ENCODE data around the gene OR2B2.

DNA sequence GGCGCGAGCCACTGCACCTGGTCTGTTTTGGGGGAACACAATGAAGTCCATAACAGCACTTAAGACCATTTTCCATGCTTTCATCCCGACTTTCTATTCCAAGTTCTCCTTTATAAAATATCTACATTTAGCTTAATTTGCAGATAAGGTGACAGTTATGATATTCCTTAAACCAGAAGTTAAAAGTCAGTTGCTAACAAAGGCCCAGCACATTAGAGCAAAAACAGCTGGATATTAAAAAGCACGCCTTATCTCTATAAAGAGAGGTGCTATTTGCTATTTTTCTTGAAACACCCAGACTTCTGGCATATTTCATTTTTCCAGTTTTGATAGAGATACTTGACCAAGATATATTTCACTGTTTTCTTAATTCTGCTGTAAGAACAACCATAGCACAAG, 15.8 kb downstream of the OR2B2 start:
- TF ChIP-seq, protein P1, sequence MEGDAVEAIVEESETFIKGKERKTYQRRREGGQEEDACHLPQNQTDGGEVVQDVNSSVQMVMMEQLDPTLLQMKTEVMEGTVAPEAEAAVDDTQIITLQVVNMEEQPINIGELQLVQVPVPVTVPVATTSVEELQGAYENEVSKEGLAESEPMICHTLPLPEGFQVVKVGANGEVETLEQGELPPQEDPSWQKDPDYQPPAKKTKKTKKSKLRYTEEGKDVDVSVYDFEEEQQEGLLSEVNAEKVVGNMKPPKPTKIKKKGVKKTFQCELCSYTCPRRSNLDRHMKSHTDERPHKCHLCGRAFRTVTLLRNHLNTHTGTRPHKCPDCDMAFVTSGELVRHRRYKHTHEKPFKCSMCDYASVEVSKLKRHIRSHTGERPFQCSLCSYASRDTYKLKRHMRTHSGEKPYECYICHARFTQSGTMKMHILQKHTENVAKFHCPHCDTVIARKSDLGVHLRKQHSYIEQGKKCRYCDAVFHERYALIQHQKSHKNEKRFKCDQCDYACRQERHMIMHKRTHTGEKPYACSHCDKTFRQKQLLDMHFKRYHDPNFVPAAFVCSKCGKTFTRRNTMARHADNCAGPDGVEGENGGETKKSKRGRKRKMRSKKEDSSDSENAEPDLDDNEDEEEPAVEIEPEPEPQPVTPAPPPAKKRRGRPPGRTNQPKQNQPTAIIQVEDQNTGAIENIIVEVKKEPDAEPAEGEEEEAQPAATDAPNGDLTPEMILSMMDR (IDR thresholded peaks at IDR 0.05) = no peak
- no peak for TF ChIP-seq POLR2A (IDR thresholded peaks at IDR 0.05)

Measured in right lobe of liver (tissue), 4 donors.